ENCODE measurements around the gene STAC.

The STAC gene

GRCh38 chr3:36476286-36476942, 96.1 kb downstream of the STAC start:
- WGBS, 2 donors (ENCODE audit: extremely low coverage in 2 of 2, insufficient read length in 2 of 2, insufficient replicate concordance in 1 of 2), result no CpG with 5 or more reads among the region's 6 CpGs
- no peak overlapping the region for H4K8ac ChIP-seq (ENCODE audit: low read depth, low read length)
- H3K9ac ChIP-seq (ENCODE audit: low read depth, low read length, poor library complexity), result no peak overlapping the region
- H2BK12ac ChIP-seq (ENCODE audit: low read length), result no peak overlapping the region
- H3K23ac ChIP-seq (ENCODE audit: low read depth, low read length, poor library complexity), result no peak overlapping the region
- no peaks in the 10 kb centered on the region for H3K79me1 ChIP-seq (ENCODE audit: low read depth, low read length)
- H3K9me3 ChIP-seq (replicated peaks in 1 of 2; ENCODE audit: control insufficient read depth in 2 of 2, insufficient read depth in 1 of 2, low read depth in 1 of 2, low read length in 2 of 2), result no peaks in the 10 kb centered on the region
- H3K27me3 ChIP-seq (ENCODE audit: control insufficient read depth in 3 of 3, insufficient read depth in 3 of 3, low read depth in 1 of 3, low read length in 3 of 3), result no peaks in the 10 kb centered on the region
- no peak overlapping the region for H2BK120ac ChIP-seq (ENCODE audit: low read depth, low read length)
- no peaks in the 10 kb centered on the region for H3K4me1 ChIP-seq (ENCODE audit: control insufficient read depth in 2 of 2, insufficient read depth in 1 of 2, low read depth in 1 of 2, low read length in 2 of 2)
- no peak overlapping the region for H2AK5ac ChIP-seq (ENCODE audit: low read depth, low read length)
- H3K4me2 ChIP-seq (ENCODE audit: insufficient read depth, low read length, poor library complexity, severe bottlenecking), result no peak overlapping the region
- H3K36me3 ChIP-seq (replicated peaks in 1 of 2; ENCODE audit: control insufficient read depth in 2 of 2, insufficient read depth in 2 of 2, low read length in 2 of 2), result no peaks in the 10 kb centered on the region
- no peak overlapping the region for H3K18ac ChIP-seq (ENCODE audit: low read length)
- H2BK5ac ChIP-seq (ENCODE audit: low read length), result no peak overlapping the region
- DNase-seq (ENCODE audit: low spot score), result no peak
- H4K91ac ChIP-seq (ENCODE audit: low read depth, low read length, poor library complexity), result no peak overlapping the region
- H3K14ac ChIP-seq (ENCODE audit: low read length), result no peak overlapping the region
- no peak overlapping the region for H2BK15ac ChIP-seq (ENCODE audit: low read length)
- H2AFZ ChIP-seq (ENCODE audit: low read length), result no peak overlapping the region
- no peak overlapping the region for H3K27ac ChIP-seq (replicated peaks; ENCODE audit: low read length)
- H3K4ac ChIP-seq (ENCODE audit: low read length), result no peak overlapping the region
- no peak overlapping the region for H3K4me3 ChIP-seq (ENCODE audit: low read length in 2 of 2)

- Histone ChIP-seq H4K91ac (ENCODE audit: low read depth, low read length, poor library complexity) (no peak overlapping the region), H3K14ac (ENCODE audit: low read length) (no peak overlapping the region), H3K27ac (replicated peaks; ENCODE audit: low read length) (no peak overlapping the region), H3K9ac (ENCODE audit: low read depth, low read length, poor library complexity) (no peak overlapping the region), H3K79me1 (ENCODE audit: low read depth, low read length) (no peaks in the 10 kb centered on the region), H2AK5ac (ENCODE audit: low read depth, low read length) (no peak overlapping the region), H4K8ac (ENCODE audit: low read depth, low read length) (no peak overlapping the region), H3K18ac (ENCODE audit: low read length) (no peak overlapping the region), H2BK5ac (ENCODE audit: low read length) (no peak overlapping the region), H3K36me3 (replicated peaks in 1 of 2; ENCODE audit: control insufficient read depth in 2 of 2, insufficient read depth in 2 of 2, low read length in 2 of 2) (no peaks in the 10 kb centered on the region), H3K23ac (ENCODE audit: low read depth, low read length, poor library complexity) (no peak overlapping the region), H2BK12ac (ENCODE audit: low read length) (no peak overlapping the region), H2AFZ (ENCODE audit: low read length) (no peak overlapping the region), H3K4me2 (ENCODE audit: insufficient read depth, low read length, poor library complexity, severe bottlenecking) (no peak overlapping the region), H3K27me3 (ENCODE audit: control insufficient read depth in 3 of 3, insufficient read depth in 3 of 3, low read depth in 1 of 3, low read length in 3 of 3) (no peaks in the 10 kb centered on the region), H2BK15ac (ENCODE audit: low read length) (no peak overlapping the region), H2BK120ac (ENCODE audit: low read depth, low read length) (no peak overlapping the region), H3K4me3 (ENCODE audit: low read length in 2 of 2) (no peak overlapping the region), H3K4ac (ENCODE audit: low read length) (no peak overlapping the region), H3K4me1 (ENCODE audit: control insufficient read depth in 2 of 2, insufficient read depth in 1 of 2, low read depth in 1 of 2, low read length in 2 of 2) (peaks cover 0 to 2% of the 10 kb centered on the region in 2 donors), H3K9me3 (replicated peaks in 1 of 2; ENCODE audit: control insufficient read depth in 2 of 2, insufficient read depth in 1 of 2, low read depth in 1 of 2, low read length in 2 of 2) (no peaks in the 10 kb centered on the region)
- WGBS, 2 donors (ENCODE audit: extremely low coverage in 2 of 2, insufficient read length in 2 of 2, insufficient replicate concordance in 1 of 2), result no CpG with 5 or more reads among the region's 7 CpGs
- DNase-seq (ENCODE audit: low spot score), result no peak
Measured at GRCh38 chr3:36477655-36478054, 97.4 kb downstream of the STAC start.

- H2AK5ac ChIP-seq (ENCODE audit: low read depth, low read length), result no peak overlapping the region
- H3K4me2 ChIP-seq (ENCODE audit: insufficient read depth, low read length, poor library complexity, severe bottlenecking), result no peak overlapping the region
- no peaks in the 10 kb centered on the region for H3K36me3 ChIP-seq (replicated peaks in 1 of 2; ENCODE audit: control insufficient read depth in 2 of 2, insufficient read depth in 2 of 2, low read length in 2 of 2)
- H2BK120ac ChIP-seq (ENCODE audit: low read depth, low read length), result no peak overlapping the region
- DNase-seq (ENCODE audit: low spot score), result no peak
- no peak overlapping the region for H4K8ac ChIP-seq (ENCODE audit: low read depth, low read length)
- peaks cover 0 to 2% of the 10 kb centered on the region in 2 donors for H3K4me1 ChIP-seq (ENCODE audit: control insufficient read depth in 2 of 2, insufficient read depth in 1 of 2, low read depth in 1 of 2, low read length in 2 of 2)
- H2AFZ ChIP-seq (ENCODE audit: low read length), result no peak overlapping the region
- no peak overlapping the region for H3K23ac ChIP-seq (ENCODE audit: low read depth, low read length, poor library complexity)
- H4K91ac ChIP-seq (ENCODE audit: low read depth, low read length, poor library complexity), result no peak overlapping the region
- no peaks in the 10 kb centered on the region for H3K9me3 ChIP-seq (replicated peaks in 1 of 2; ENCODE audit: control insufficient read depth in 2 of 2, insufficient read depth in 1 of 2, low read depth in 1 of 2, low read length in 2 of 2)
- H3K9ac ChIP-seq (ENCODE audit: low read depth, low read length, poor library complexity), result no peak overlapping the region
- no peak overlapping the region for H3K4me3 ChIP-seq (ENCODE audit: low read length in 2 of 2)
- H2BK5ac ChIP-seq (ENCODE audit: low read length), result no peak overlapping the region
- no peak overlapping the region for H3K18ac ChIP-seq (ENCODE audit: low read length)
- H3K27me3 ChIP-seq (ENCODE audit: control insufficient read depth in 3 of 3, insufficient read depth in 3 of 3, low read depth in 1 of 3, low read length in 3 of 3), result no peaks in the 10 kb centered on the region
- no peak overlapping the region for H2BK12ac ChIP-seq (ENCODE audit: low read length)
- H3K14ac ChIP-seq (ENCODE audit: low read length), result no peak overlapping the region
- WGBS, 2 donors (ENCODE audit: extremely low coverage in 2 of 2, insufficient read length in 2 of 2, insufficient replicate concordance in 1 of 2), result no CpG with 5 or more reads among the region's 2 CpGs
- no peak overlapping the region for H3K27ac ChIP-seq (replicated peaks; ENCODE audit: low read length)
- no peaks in the 10 kb centered on the region for H3K79me1 ChIP-seq (ENCODE audit: low read depth, low read length)
- no peak overlapping the region for H2BK15ac ChIP-seq (ENCODE audit: low read length)
- H3K4ac ChIP-seq (ENCODE audit: low read length), result no peak overlapping the region
Measured at GRCh38 chr3:36480911-36481648, 100.8 kb downstream of the STAC start.

- no CpG with 5 or more reads among the region's 4 CpGs for WGBS, 2 donors (ENCODE audit: extremely low coverage in 2 of 2, insufficient read length in 2 of 2, insufficient replicate concordance in 1 of 2)
- Histone ChIP-seq H2AK5ac (ENCODE audit: low read depth, low read length) (no peak overlapping the region), H3K36me3 (replicated peaks in 1 of 2; ENCODE audit: control insufficient read depth in 2 of 2, insufficient read depth in 2 of 2, low read length in 2 of 2) (peaks cover 0 to 1% of the 10 kb centered on the region in 2 donors), H3K27ac (replicated peaks; ENCODE audit: low read length) (no peak overlapping the region), H2BK15ac (ENCODE audit: low read length) (no peak overlapping the region), H2AFZ (ENCODE audit: low read length) (no peak overlapping the region), H3K9ac (ENCODE audit: low read depth, low read length, poor library complexity) (no peak overlapping the region), H2BK120ac (ENCODE audit: low read depth, low read length) (no peak overlapping the region), H3K23ac (ENCODE audit: low read depth, low read length, poor library complexity) (no peak overlapping the region), H3K4ac (ENCODE audit: low read length) (no peak overlapping the region), H3K27me3 (ENCODE audit: control insufficient read depth in 3 of 3, insufficient read depth in 3 of 3, low read depth in 1 of 3, low read length in 3 of 3) (no peaks in the 10 kb centered on the region), H2BK5ac (ENCODE audit: low read length) (no peak overlapping the region), H2BK12ac (ENCODE audit: low read length) (no peak overlapping the region), H3K4me2 (ENCODE audit: insufficient read depth, low read length, poor library complexity, severe bottlenecking) (no peak overlapping the region), H3K9me3 (replicated peaks in 1 of 2; ENCODE audit: control insufficient read depth in 2 of 2, insufficient read depth in 1 of 2, low read depth in 1 of 2, low read length in 2 of 2) (no peaks in the 10 kb centered on the region), H4K8ac (ENCODE audit: low read depth, low read length) (no peak overlapping the region), H3K4me1 (ENCODE audit: control insufficient read depth in 2 of 2, insufficient read depth in 1 of 2, low read depth in 1 of 2, low read length in 2 of 2) (peaks cover 0 to 2% of the 10 kb centered on the region in 2 donors), H4K91ac (ENCODE audit: low read depth, low read length, poor library complexity) (no peak overlapping the region), H3K79me1 (ENCODE audit: low read depth, low read length) (no peaks in the 10 kb centered on the region), H3K14ac (ENCODE audit: low read length) (no peak overlapping the region), H3K4me3 (ENCODE audit: low read length in 2 of 2) (no peak overlapping the region), H3K18ac (ENCODE audit: low read length) (no peak overlapping the region)
- DNase-seq (ENCODE audit: low spot score), result no peak
Measured at GRCh38 chr3:36482256-36482655, 102.0 kb downstream of the STAC start.

Data from neuronal stem cell (in vitro differentiated cells).